Liver (tissue), 9 donors: Measurements from ENCODE around the gene JAG2. TPM values are rescaled to one million over a fixed set of nuclear protein-coding genes. Genes with fewer than 3 reads are reported as not detected.

Experiments
- DNase-seq: peaks from one replicate; pipeline ENCODE4 v3.0.0-alpha.2; 2017; ENCODE audit warnings: low spot score
- H3K27ac ChIP-seq, 2 donors: one replicate each; pipeline ENCODE4 v1.7.0; 2013; ENCODE audit warnings: inconsistent platforms in 2 of 2, low read length in 2 of 2, control low read depth in 1 of 2, low read depth in 1 of 2, mild to moderate bottlenecking in 1 of 2
- H3K27me3 ChIP-seq, 4 donors: one replicate each; pipeline versions ENCODE4 v1.6.1 to v1.7.0; 2013; ENCODE audit warnings: low read length in 3 of 4, inconsistent platforms in 1 of 4, mild to moderate bottlenecking in 1 of 4, moderate library complexity in 1 of 4; ENCODE audit not compliant: control insufficient read depth in 4 of 4, insufficient read depth in 4 of 4
- H3K36me3 ChIP-seq, 4 donors: one replicate each; pipeline versions ENCODE4 v1.6.1 to v1.7.0; 2013; ENCODE audit warnings: low read length in 3 of 4, mild to moderate bottlenecking in 3 of 4, low read depth in 1 of 4, moderate library complexity in 1 of 4; ENCODE audit not compliant: control insufficient read depth in 4 of 4, insufficient read depth in 3 of 4
- H3K4me1 ChIP-seq, 4 donors: one replicate each; pipeline versions ENCODE4 v1.6.1 to v1.7.0; 2013; ENCODE audit warnings: low read length in 3 of 4, mild to moderate bottlenecking in 3 of 4, moderate library complexity in 1 of 4; ENCODE audit not compliant: control insufficient read depth in 4 of 4, insufficient read depth in 4 of 4
- H3K4me3 ChIP-seq, 3 donors: one replicate each; pipeline versions ENCODE4 v1.6.1 to v1.7.0; 2013; ENCODE audit warnings: low read length in 3 of 3, control low read depth in 1 of 3, low read depth in 1 of 3, mild to moderate bottlenecking in 1 of 3
- H3K9ac ChIP-seq, 2 donors: one replicate each; pipeline ENCODE4 v1.7.0; 2013; ENCODE audit warnings: low read length in 2 of 2, mild to moderate bottlenecking in 2 of 2, moderate library complexity in 2 of 2, control low read depth in 1 of 2, low read depth in 1 of 2
- H3K9me3 ChIP-seq, 4 donors: one replicate each; pipeline versions ENCODE4 v1.6.1 to v1.7.0; 2013; ENCODE audit warnings: low read length in 3 of 4; ENCODE audit not compliant: control insufficient read depth in 4 of 4
- EGR1 ChIP-seq, 2 donors: IDR thresholded peaks; 2 replicates each; pipeline ENCODE4 v1.6.1; 2016 to 2018; ENCODE audit warnings: antibody characterized with exemption in 2 of 2, low read depth in 2 of 2
- FOXA1 ChIP-seq: IDR thresholded peaks from 2 replicates; pipeline ENCODE4 v1.6.1; 2016; ENCODE audit warnings: antibody characterized with exemption
- FOXA2 ChIP-seq: IDR thresholded peaks from 2 replicates; pipeline ENCODE4 v1.6.1; 2016; ENCODE audit warnings: antibody characterized with exemption
- GABPA ChIP-seq, 2 donors: IDR thresholded peaks in 1 of 2; conservative IDR thresholded peaks in 1 of 2; 2 replicates each; pipeline ENCODE4 v1.6.1; 2016; ENCODE audit warnings: antibody characterized with exemption in 2 of 2, mild to moderate bottlenecking in 1 of 2, moderate library complexity in 1 of 2
- HNF4A ChIP-seq, 2 donors: conservative IDR thresholded peaks; 2 replicates each; pipeline ENCODE4 v1.6.1; 2016; ENCODE audit warnings: antibody characterized with exemption in 2 of 2, mild to moderate bottlenecking in 2 of 2
- HNF4G ChIP-seq: IDR thresholded peaks from 2 replicates; pipeline ENCODE4 v1.6.1; 2016; ENCODE audit warnings: antibody characterized with exemption
- JUND ChIP-seq, 2 donors: IDR thresholded peaks; 2 replicates each; pipeline ENCODE4 v1.6.1; 2016; ENCODE audit warnings: antibody characterized with exemption in 2 of 2
- NR2F2 ChIP-seq: IDR thresholded peaks from 2 replicates; pipeline ENCODE4 v1.6.1; 2016; ENCODE audit warnings: antibody characterized with exemption
- RAD21 ChIP-seq, 2 donors: IDR thresholded peaks; 2 replicates each; pipeline ENCODE4 v1.6.1; 2016; ENCODE audit warnings: antibody characterized with exemption in 2 of 2, mild to moderate bottlenecking in 2 of 2
- RXRA ChIP-seq, 2 donors: IDR thresholded peaks; 2 replicates each; pipeline ENCODE4 v1.6.1; 2017 to 2018; ENCODE audit warnings: antibody characterized with exemption in 2 of 2, mild to moderate bottlenecking in 1 of 2
- SP1 ChIP-seq: IDR thresholded peaks from 2 replicates; pipeline ENCODE4 v1.6.1; 2018; ENCODE audit warnings: antibody characterized with exemption, mild to moderate bottlenecking
- TAF1 ChIP-seq: conservative IDR thresholded peaks from 2 replicates; pipeline ENCODE4 v1.6.1; 2016; ENCODE audit warnings: antibody characterized with exemption, mild to moderate bottlenecking
- YY1 ChIP-seq: IDR thresholded peaks from 2 replicates; pipeline ENCODE4 v1.6.1; 2016; ENCODE audit warnings: antibody characterized with exemption, mild to moderate bottlenecking
- WGBS: extraction: QIAGEN DNeasy Blood & Tissue Kit; methylation state at CpG from one replicate; pipeline ENCODE4 v1.1.7; 2013; 5-methylcytosine and 5-hydroxymethylcytosine counted together
- polyA plus RNA-seq, 2 donors: library from polyadenylated mRNA; stranded (reverse) in 1 of 2; unstranded in 1 of 2; fragments of 200-250 nt in 1 of 2; fragments of >200 nt in 1 of 2; fragmentation: Nextera tagmentation in 1 of 2; extraction: Ambion mirVana in 1 of 2; gene quantifications; one replicate each; pipeline versions ENCODE4 v1.2.1 to v1.2.3, GENCODE V29; 2013 to 2015
- total RNA-seq, 2 donors: library from RNA; depleted of rRNA; stranded (reverse); fragments of >200 nt; gene quantifications; one replicate each; pipeline ENCODE4 v1.2.3, GENCODE V29; 2014
- TF ChIP-seq, protein P1 (sequence below): fragments of 150-350 bp; IDR thresholded peaks from 2 replicates; pipeline ENCODE4 v1.5.1; 2017; ENCODE audit warnings: improper control_type of control experiment, low read depth, low read length; ENCODE audit not compliant: missing input control
- TF ChIP-seq, protein P2 (sequence below): IDR thresholded peaks from 2 replicates; pipeline ENCODE4 v1.6.1; 2016; ENCODE audit warnings: antibody characterized with exemption
- TF ChIP-seq, protein P3 (sequence below): IDR thresholded peaks from 2 replicates; pipeline ENCODE4 v1.6.1; 2016; ENCODE audit warnings: antibody characterized with exemption, mild to moderate bottlenecking
- TF ChIP-seq, protein P4 (sequence below): IDR thresholded peaks from 2 replicates; pipeline ENCODE4 v1.6.1; 2016; ENCODE audit warnings: antibody characterized with exemption
- TF ChIP-seq, protein P5 (sequence below): IDR thresholded peaks from 2 replicates; pipeline ENCODE4 v1.6.1; 2016; ENCODE audit warnings: antibody characterized with exemption
- donor health status: healthy.
- donor health status: healthy.
- donor health status: healthy.
- donor health status: healthy.
- donor health status: healthy.

The JAG2 gene
- total and polyA plus RNA-seq, 4 donors: 0.24 to 1.0 (median 0.54) TPM

DNA sequence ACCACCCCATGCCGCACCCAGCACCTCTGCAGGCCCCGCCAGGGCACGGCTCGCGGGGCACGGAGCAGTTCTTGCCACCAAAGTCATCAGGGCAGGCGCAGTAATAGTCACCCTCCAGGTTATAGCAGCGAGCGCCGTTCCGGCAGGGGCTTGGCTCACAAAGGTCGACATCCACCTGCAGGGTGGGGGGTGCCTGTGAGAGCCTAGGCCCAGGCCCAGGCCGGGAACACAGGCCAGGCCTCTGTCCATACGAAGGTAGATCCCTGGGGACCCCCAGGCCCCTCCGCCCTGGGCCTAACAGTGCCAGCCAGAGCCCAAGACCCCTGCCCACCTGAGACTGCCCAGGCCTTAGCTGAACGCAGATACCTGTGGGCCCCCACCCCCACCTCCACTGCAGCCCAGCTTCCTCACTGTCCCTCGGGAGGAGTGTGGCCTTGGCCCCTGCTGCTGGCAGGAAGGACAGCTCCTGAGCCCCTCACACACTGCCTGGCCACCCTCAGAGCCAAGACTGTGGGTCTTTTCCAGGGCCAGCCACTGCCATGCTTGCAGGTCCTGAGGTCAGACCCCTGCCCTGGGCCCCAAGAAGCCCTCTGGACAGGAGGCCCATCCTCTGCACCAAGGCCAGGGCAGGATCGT is 19.3 kb downstream of the JAG2 start:
- WGBS: 91% methylated on average over 18 of the region's 18 CpGs
- H3K27me3 ChIP-seq: no peaks in the 10 kb centered on the region
- DNase-seq: no peak
- H3K27ac ChIP-seq: no peak overlapping the region
- TF ChIP-seq SP1 (no peak), RXRA (IDR thresholded peaks at IDR 0.05) (no peak), FOXA2 (no peak), TAF1 (no peak), HNF4G (no peak), RAD21 (IDR thresholded peaks at IDR 0.05) (no peak), HNF4A (conservative IDR thresholded peaks at IDR 0.05) (no peak), GABPA (IDR thresholded peaks at IDR 0.05 in 1 of 2, conservative IDR thresholded peaks at IDR 0.05 in 1 of 2) (no peak), EGR1 (IDR thresholded peaks at IDR 0.05; ENCODE audit: low read depth in 2 of 2) (no peak), NR2F2 (no peak), FOXA1 (no peak), JUND (IDR thresholded peaks at IDR 0.05) (no peak), YY1 (no peak)
- TF ChIP-seq, protein P1, sequence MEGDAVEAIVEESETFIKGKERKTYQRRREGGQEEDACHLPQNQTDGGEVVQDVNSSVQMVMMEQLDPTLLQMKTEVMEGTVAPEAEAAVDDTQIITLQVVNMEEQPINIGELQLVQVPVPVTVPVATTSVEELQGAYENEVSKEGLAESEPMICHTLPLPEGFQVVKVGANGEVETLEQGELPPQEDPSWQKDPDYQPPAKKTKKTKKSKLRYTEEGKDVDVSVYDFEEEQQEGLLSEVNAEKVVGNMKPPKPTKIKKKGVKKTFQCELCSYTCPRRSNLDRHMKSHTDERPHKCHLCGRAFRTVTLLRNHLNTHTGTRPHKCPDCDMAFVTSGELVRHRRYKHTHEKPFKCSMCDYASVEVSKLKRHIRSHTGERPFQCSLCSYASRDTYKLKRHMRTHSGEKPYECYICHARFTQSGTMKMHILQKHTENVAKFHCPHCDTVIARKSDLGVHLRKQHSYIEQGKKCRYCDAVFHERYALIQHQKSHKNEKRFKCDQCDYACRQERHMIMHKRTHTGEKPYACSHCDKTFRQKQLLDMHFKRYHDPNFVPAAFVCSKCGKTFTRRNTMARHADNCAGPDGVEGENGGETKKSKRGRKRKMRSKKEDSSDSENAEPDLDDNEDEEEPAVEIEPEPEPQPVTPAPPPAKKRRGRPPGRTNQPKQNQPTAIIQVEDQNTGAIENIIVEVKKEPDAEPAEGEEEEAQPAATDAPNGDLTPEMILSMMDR: no peak
- TF ChIP-seq, protein P2, sequence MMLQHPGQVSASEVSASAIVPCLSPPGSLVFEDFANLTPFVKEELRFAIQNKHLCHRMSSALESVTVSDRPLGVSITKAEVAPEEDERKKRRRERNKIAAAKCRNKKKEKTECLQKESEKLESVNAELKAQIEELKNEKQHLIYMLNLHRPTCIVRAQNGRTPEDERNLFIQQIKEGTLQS: no peak
- TF ChIP-seq, protein P3, sequence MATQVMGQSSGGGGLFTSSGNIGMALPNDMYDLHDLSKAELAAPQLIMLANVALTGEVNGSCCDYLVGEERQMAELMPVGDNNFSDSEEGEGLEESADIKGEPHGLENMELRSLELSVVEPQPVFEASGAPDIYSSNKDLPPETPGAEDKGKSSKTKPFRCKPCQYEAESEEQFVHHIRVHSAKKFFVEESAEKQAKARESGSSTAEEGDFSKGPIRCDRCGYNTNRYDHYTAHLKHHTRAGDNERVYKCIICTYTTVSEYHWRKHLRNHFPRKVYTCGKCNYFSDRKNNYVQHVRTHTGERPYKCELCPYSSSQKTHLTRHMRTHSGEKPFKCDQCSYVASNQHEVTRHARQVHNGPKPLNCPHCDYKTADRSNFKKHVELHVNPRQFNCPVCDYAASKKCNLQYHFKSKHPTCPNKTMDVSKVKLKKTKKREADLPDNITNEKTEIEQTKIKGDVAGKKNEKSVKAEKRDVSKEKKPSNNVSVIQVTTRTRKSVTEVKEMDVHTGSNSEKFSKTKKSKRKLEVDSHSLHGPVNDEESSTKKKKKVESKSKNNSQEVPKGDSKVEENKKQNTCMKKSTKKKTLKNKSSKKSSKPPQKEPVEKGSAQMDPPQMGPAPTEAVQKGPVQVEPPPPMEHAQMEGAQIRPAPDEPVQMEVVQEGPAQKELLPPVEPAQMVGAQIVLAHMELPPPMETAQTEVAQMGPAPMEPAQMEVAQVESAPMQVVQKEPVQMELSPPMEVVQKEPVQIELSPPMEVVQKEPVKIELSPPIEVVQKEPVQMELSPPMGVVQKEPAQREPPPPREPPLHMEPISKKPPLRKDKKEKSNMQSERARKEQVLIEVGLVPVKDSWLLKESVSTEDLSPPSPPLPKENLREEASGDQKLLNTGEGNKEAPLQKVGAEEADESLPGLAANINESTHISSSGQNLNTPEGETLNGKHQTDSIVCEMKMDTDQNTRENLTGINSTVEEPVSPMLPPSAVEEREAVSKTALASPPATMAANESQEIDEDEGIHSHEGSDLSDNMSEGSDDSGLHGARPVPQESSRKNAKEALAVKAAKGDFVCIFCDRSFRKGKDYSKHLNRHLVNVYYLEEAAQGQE: no peak
- TF ChIP-seq, protein P4, sequence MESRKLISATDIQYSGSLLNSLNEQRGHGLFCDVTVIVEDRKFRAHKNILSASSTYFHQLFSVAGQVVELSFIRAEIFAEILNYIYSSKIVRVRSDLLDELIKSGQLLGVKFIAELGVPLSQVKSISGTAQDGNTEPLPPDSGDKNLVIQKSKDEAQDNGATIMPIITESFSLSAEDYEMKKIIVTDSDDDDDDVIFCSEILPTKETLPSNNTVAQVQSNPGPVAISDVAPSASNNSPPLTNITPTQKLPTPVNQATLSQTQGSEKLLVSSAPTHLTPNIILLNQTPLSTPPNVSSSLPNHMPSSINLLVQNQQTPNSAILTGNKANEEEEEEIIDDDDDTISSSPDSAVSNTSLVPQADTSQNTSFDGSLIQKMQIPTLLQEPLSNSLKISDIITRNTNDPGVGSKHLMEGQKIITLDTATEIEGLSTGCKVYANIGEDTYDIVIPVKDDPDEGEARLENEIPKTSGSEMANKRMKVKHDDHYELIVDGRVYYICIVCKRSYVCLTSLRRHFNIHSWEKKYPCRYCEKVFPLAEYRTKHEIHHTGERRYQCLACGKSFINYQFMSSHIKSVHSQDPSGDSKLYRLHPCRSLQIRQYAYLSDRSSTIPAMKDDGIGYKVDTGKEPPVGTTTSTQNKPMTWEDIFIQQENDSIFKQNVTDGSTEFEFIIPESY: no peak
- TF ChIP-seq, protein P5, sequence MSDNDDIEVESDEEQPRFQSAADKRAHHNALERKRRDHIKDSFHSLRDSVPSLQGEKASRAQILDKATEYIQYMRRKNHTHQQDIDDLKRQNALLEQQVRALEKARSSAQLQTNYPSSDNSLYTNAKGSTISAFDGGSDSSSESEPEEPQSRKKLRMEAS: no peak
- no peak overlapping the region for H3K9ac ChIP-seq
- H3K4me1 ChIP-seq: no peaks in the 10 kb centered on the region
- no peaks in the 10 kb centered on the region for H3K9me3 ChIP-seq
- no peaks in the 10 kb centered on the region for H3K36me3 ChIP-seq
- H3K4me3 ChIP-seq: no peak overlapping the region
